ENCODE data around the gene KRTAP19-1. TPM values are rescaled to one million over a fixed set of nuclear protein-coding genes. Genes with fewer than 3 reads are reported as not detected.

Gene KRTAP19-1
- total RNA-seq, 2 donors from 2014 or later = not detected

DNA sequence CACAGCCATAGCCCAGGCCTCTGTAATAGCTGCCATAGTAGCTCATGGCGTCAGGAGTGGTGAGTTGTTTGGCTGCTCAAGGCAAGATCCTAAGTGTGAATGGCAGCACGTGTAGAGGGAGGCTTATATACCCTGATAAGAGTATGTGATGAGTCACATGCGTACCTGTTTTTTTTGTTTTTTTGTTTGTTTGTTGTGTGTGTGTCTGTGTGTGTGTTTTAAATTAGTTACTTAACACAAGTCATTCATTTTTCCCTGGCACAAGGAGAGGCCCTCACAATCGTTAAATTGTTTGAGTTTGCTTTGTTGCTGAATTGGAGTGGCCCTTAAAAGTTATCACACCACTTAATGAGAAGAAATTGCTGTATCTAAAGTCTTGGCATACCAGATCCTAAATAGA, 16.9 kb upstream of the KRTAP19-1 start, which contains the start of gene KRTAP19-4:
Gene KRTAP19-4 (minus strand): TSS at position 101 of the 400 bp plus-strand sequence. CDS start 55 bp downstream, at position 46.
- WGBS = 81% methylated on average over 4 of the region's 4 CpGs
- Histone ChIP-seq H3K36me3 (no peaks in the 10 kb centered on the region), H3K27me3 (replicated peaks; ENCODE audit: insufficient read depth) (no peaks in the 10 kb centered on the region), H3K4me3 (no peak within 1 kb of the TSS), H3K27ac (no peak within 1 kb of the TSS), H3K4me1 (replicated peaks) (no peaks in the 10 kb centered on the region), H3K9me3 (no peaks in the 10 kb centered on the region)
- intact Hi-C loops (cut with DNase I) = no loop called here
- no peak for TF ChIP-seq POLR2AphosphoS5 (IDR thresholded peaks at IDR 0.05)
- no peak for TF ChIP-seq CTCF (IDR thresholded peaks at IDR 0.05)
- no peak for TF ChIP-seq POLR2A (IDR thresholded peaks at IDR 0.05)
- DNase-seq (ENCODE audit: low spot score) = no peak

DNA sequence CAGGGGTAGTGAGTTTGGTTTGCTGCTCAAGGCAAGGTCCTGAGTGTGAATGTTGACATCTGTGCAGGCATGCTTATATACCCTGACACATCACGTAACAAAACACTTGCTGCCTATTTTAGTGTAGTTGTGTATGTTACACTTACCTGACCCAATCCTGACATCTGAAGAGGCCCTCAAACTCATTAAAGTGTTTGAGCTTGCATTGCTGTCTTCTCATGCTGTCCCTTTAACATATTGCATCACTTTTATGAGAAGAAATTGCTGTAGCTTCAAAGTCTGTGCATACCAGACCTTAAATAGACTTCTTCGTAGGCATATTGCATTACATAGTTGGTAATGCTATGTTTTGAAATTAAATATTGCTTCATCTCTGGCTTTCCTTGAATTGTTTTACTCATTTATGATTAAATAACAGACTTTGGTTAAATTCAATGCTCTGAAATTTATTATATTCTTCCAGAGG, 11.8 kb upstream of the KRTAP19-1 start, which contains the start of gene KRTAP19-3:
Gene KRTAP19-3 (minus strand): TSS at position 51 of the 466 bp plus-strand sequence. CDS start 56 bp downstream, outside the sequence.
- H3K36me3 ChIP-seq = no peaks in the 10 kb centered on the region
- no peak within 1 kb of the TSS for H3K27ac ChIP-seq
- intact Hi-C loops (cut with DNase I) = no loop called here
- H3K27me3 ChIP-seq (replicated peaks; ENCODE audit: insufficient read depth) = no peaks in the 10 kb centered on the region
- DNase-seq (ENCODE audit: low spot score) = no peak
- TF ChIP-seq POLR2AphosphoS5 (IDR thresholded peaks at IDR 0.05) (no peak), POLR2A (IDR thresholded peaks at IDR 0.05) (no peak), CTCF (IDR thresholded peaks at IDR 0.05) (no peak)
- H3K4me1 ChIP-seq (replicated peaks) = no peaks in the 10 kb centered on the region
- 56% methylated on average over 2 of the region's 2 CpGs for WGBS
- H3K9me3 ChIP-seq = no peaks in the 10 kb centered on the region
- no peak within 1 kb of the TSS for H3K4me3 ChIP-seq

GRCh38 chr21:30487336-30487735, 7.2 kb upstream of the KRTAP19-1 start, which contains the start of gene KRTAP19-2:
KRTAP19-2 (minus strand) TSS chr21:30487436; CDS start chr21:30487348, 88 bp downstream.
- H3K36me3 ChIP-seq = no peaks in the 10 kb centered on the region
- DNase-seq (ENCODE audit: low spot score) = no peak
- H3K4me3 ChIP-seq = no peak within 1 kb of the TSS
- H3K4me1 ChIP-seq (replicated peaks) = no peaks in the 10 kb centered on the region
- H3K27me3 ChIP-seq (replicated peaks; ENCODE audit: insufficient read depth) = no peaks in the 10 kb centered on the region
- intact Hi-C loops (cut with DNase I) = no loop called here
- no peak within 1 kb of the TSS for H3K27ac ChIP-seq
- H3K9me3 ChIP-seq = no peaks in the 10 kb centered on the region
- no peak for TF ChIP-seq POLR2AphosphoS5 (IDR thresholded peaks at IDR 0.05)
- no peak for TF ChIP-seq CTCF (IDR thresholded peaks at IDR 0.05)
- TF ChIP-seq POLR2A (IDR thresholded peaks at IDR 0.05) = no peak
- 95% methylated on average over 2 of the region's 2 CpGs for WGBS

GRCh38 chr21:30486180-30486579, 6.0 kb upstream of the KRTAP19-1 start:
- Histone ChIP-seq H3K9me3 (no peaks in the 10 kb centered on the region), H3K27ac (no peak overlapping the region), H3K4me1 (replicated peaks) (no peaks in the 10 kb centered on the region), H3K4me3 (no peak overlapping the region), H3K36me3 (no peaks in the 10 kb centered on the region), H3K27me3 (replicated peaks; ENCODE audit: insufficient read depth) (no peaks in the 10 kb centered on the region)
- intact Hi-C loops (cut with DNase I) = no loop called here
- TF ChIP-seq POLR2A (IDR thresholded peaks at IDR 0.05) = no peak
- no peak for TF ChIP-seq POLR2AphosphoS5 (IDR thresholded peaks at IDR 0.05)
- no peak for TF ChIP-seq CTCF (IDR thresholded peaks at IDR 0.05)
- 96% methylated on average over 2 of the region's 2 CpGs for WGBS
- DNase-seq (ENCODE audit: low spot score) = no peak

DNA sequence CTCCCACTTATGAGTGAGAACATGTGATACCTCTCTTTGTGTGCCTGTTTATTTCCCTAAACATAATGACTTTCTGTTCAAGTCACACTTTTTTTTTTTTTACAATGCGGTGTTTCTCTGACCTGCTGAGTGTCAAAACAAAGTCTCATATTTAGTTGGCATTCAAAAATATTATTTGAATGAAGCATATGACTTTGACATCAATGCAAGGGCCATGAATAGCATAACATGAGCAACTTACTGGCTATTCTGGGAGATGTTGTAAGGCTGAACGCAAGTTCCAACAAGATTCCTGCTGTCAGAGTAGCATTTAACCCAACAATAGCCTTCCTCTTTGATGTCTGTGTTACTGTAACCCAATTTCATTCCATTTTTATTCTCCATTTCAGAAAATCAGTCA, 2.0 kb upstream of the KRTAP19-1 start:
- Histone ChIP-seq H3K4me1 (replicated peaks) (no peaks in the 10 kb centered on the region), H3K27me3 (replicated peaks; ENCODE audit: insufficient read depth) (no peaks in the 10 kb centered on the region), H3K9me3 (no peaks in the 10 kb centered on the region), H3K36me3 (no peaks in the 10 kb centered on the region), H3K27ac (no peak overlapping the region), H3K4me3 (no peak overlapping the region)
- intact Hi-C loops (cut with DNase I) = no loop called here
- WGBS = 44% methylated on average over 2 of the region's 2 CpGs
- no peak for DNase-seq (ENCODE audit: low spot score)
- TF ChIP-seq POLR2AphosphoS5 (IDR thresholded peaks at IDR 0.05) = no peak
- no peak for TF ChIP-seq CTCF (IDR thresholded peaks at IDR 0.05)
- no peak for TF ChIP-seq POLR2A (IDR thresholded peaks at IDR 0.05)
